HG02763 (cell line): ENCODE data around the gene RTP1.
"Not testable (repeated sequence)": the region's sequence is repeated elsewhere in the genome, so short reads cannot be mapped to it uniquely, and the experiment has no call there.

Source experiments
- ATAC-seq: cut with Tn5 transposase; IDR thresholded peaks from one replicate; pipeline ENCODE4 v1.9.1; 2021; ENCODE audit warnings: mild to moderate bottlenecking, moderate library complexity; ENCODE audit not compliant: unreplicated experiment

Gene RTP1, protein sequence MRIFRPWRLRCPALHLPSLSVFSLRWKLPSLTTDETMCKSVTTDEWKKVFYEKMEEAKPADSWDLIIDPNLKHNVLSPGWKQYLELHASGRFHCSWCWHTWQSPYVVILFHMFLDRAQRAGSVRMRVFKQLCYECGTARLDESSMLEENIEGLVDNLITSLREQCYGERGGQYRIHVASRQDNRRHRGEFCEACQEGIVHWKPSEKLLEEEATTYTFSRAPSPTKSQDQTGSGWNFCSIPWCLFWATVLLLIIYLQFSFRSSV

GRCh38 chr3:187197335-187197649, at the start of gene RTP1:
RTP1 (plus strand) TSS chr3:187197486; CDS start chr3:187197516, 30 bp downstream.
- ATAC-seq = no peak

DNA sequence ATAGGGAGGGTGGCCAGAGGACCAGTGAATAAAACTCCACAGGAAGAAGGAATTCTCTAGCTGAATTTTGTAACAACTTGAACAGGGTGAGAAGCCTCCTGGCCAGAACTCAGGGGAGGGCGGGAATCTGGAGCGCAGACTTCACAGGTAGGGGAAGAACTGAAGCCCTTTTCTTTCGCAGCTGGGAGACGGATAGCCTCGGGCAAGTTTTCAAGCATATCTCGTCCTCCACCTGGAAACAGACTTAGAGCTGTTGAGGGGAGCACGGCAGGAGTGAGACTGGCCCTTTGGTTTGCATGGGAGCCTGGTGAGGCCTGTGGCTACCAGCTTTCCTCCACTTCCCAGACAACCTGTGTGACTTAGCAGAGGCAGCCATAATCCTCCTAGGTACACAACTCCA, 47.1 kb upstream of the RTP1 start:
- ATAC-seq = no peak

DNA sequence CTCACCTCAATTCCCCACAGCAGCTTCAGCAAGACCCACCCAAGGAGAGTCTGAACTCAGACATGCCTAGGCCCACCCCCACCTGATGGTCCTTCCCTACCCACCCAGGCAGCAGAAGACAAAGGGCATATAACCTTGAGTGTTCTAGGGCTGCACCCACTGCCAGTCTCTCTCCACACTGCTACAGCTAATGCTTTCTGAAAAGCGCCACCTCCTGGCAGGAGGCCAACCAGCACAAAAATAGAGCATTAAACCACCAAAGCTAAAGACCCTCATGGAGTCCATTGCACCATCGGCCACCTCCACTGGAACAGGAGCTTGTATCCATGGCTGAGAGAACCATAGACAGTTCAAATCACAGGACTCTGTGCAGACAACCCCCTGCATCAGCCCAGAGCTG, 46.7 kb upstream of the RTP1 start:
- ATAC-seq = no peak

- ATAC-seq = no peak
Measured at GRCh38 chr3:187161556-187161955, 35.7 kb upstream of the RTP1 start.

- no peak for ATAC-seq
Measured at GRCh38 chr3:187162265-187162953, 34.9 kb upstream of the RTP1 start.

DNA sequence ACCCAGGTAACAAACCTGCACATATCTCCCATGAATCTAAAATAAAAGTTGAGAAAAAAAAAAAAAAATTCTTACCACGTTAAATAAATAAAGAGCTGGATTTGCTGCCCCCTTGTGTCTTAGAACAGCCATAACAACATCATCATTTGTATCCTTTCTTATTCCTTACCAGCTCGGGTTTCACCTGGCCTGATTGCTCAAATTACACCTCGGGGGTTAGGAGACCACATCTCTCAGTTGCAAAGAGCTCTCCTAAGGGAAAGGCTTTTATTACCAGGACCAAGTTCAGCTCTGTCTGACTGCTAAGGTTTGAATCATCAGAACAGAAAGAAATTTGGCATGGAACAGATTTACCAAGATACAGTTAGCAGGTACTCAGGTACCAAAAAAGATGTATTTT, 32.1 kb upstream of the RTP1 start:
- no peak for ATAC-seq

GRCh38 chr3:187166750-187167149, 30.5 kb upstream of the RTP1 start:
- no peak for ATAC-seq

DNA sequence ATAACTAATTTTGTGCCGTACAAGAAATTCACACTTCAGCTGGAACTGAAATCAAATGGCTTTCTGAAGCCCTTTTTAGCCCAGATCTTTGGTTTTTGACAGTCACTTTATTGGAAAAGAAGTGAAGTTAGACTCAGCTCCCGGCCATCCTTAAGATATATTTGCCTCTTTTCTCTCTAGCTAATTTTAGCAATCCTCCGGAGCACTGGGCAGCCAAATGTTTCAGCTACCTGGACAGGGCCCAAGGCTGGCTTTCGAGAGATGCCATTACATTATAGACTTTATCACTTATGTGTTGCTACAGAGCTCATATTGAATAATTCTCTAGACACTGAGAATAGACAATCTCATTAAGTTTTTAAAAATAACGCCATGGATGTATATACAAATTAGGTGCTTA, 29.5 kb upstream of the RTP1 start:
- no peak for ATAC-seq

GRCh38 chr3:187169231-187169960, 27.9 kb upstream of the RTP1 start:
- no peak for ATAC-seq

GRCh38 chr3:187170911-187171310, 26.4 kb upstream of the RTP1 start:
- ATAC-seq = not testable (repeated sequence)

- ATAC-seq = no peak
Measured at GRCh38 chr3:187172929-187173328, 24.4 kb upstream of the RTP1 start.

GRCh38 chr3:187181454-187182170, 15.7 kb upstream of the RTP1 start:
- no peak for ATAC-seq

- peak; percentile 47 for ATAC-seq
Measured at GRCh38 chr3:187183210-187183862, 13.9 kb upstream of the RTP1 start.

- no peak for ATAC-seq
Measured at GRCh38 chr3:187183903-187184302, 13.4 kb upstream of the RTP1 start.

- ATAC-seq = no peak
Measured at GRCh38 chr3:187185759-187186158, 11.5 kb upstream of the RTP1 start.

- no peak for ATAC-seq
Measured at GRCh38 chr3:187186375-187186774, 10.9 kb upstream of the RTP1 start.

DNA sequence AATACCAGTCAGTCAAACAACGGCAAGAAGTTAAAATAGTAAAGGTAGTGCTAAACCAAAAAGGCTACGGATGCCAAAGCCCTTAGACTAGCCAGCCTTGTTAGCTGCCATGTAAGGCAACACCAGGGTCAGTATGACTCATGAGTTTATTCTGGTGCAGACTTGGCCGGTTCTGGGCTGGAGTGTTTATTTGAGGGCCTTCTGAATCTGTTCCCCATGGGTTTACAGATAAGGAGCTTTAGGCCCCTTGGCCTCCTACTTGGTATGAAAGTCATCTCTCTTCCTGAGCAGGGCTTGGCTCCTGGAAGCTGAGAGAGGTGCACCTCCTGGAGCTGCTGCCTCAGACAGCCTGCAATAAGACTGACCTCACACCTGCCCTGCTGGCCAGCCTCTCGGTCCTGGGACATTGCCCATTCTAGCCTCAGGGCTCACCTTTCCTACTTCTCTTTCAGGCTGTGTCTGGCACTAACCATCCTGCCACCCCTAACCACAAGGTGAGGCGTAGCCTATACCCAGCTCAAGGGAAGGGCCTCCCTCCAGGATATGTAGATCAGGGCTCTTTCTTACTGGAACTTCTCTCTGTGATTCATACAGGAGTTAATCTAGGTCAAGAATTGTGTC, 10.4 kb upstream of the RTP1 start:
- ATAC-seq = no peak

DNA sequence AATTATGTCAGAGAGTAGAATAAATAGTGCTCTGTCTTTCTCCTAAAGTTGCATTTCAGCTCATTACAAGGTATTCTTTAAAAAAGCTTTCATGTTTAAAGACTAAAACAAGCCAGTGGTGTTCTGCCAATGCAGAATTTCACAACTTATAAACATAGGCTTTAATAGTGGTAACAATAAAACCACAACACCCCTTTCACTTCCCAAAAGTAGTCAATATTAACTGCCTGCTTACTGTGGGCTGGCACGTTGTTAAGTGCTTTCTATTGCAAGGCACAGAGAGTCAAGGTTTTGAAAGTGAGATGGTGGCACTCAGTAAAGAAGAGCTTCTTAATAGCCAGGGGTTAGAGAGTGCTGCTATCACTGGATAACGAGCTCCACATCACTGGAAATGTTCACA, 8.4 kb upstream of the RTP1 start:
- no peak for ATAC-seq

- ATAC-seq = no peak
Measured at GRCh38 chr3:187191271-187191670, 6.0 kb upstream of the RTP1 start.

DNA sequence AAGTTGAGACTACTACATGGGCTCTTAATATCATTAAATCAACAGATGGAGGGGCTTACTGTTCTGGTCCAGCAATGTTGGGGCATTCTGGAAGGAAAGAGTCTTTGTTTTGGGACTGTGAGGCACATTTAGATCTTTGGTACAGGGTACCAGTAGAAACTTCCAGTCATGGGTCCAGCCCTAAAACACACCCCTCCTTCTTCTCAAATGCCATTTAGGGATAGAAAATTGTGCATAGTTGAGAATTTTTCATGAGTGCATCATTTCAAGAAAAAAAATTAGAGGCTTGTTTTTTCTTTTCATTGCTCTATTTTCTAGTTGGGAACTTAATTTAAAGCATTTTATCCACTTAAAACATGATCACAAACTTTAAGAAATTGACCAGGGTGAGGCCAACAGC, 4.1 kb upstream of the RTP1 start:
- ATAC-seq = no peak
